HG03159 (cell line): ENCODE results near the gene ZNF669.

Source experiments
- ATAC-seq: cut with Tn5 transposase; IDR thresholded peaks from one replicate; pipeline ENCODE4 v1.9.1; 2021; ENCODE audit warnings: mild to moderate bottlenecking, moderate library complexity; ENCODE audit not compliant: unreplicated experiment

ZNF669 gene

GRCh38 chr1:247077213-247077612 lies 26.9 kb downstream of the ZNF669 start:
- no peak for ATAC-seq

- ATAC-seq = no peak
Measured at GRCh38 chr1:247070645-247071044, 33.5 kb downstream of the ZNF669 start.

GRCh38 chr1:247064304-247064703 lies 39.9 kb downstream of the ZNF669 start:
- no peak for ATAC-seq

GRCh38 chr1:247060771-247061170 lies 43.4 kb downstream of the ZNF669 start:
- no peak for ATAC-seq

GRCh38 chr1:247056071-247056470 lies 48.1 kb downstream of the ZNF669 start:
- no peak for ATAC-seq

GRCh38 chr1:247054992-247055415 lies 49.2 kb downstream of the ZNF669 start:
- no peak for ATAC-seq
